Choroid plexus epithelial cell (primary cell): ENCODE measurements around the gene NAV3.

Source experiments
- DNase-seq: peaks from one replicate; pipeline ENCODE4 v3.0.0-alpha.2; 2010; ENCODE audit warnings: low read depth
- H3K4me3 ChIP-seq: 2 replicates; pipeline ENCODE4 v1.5.1; 2011; ENCODE audit warnings: low read depth, mild to moderate bottlenecking, control low read depth, low read length, moderate library complexity
- CTCF ChIP-seq: conservative IDR thresholded peaks from 2 replicates; pipeline ENCODE4 v1.5.1; 2011; ENCODE audit warnings: low read depth, mild to moderate bottlenecking, control low read depth, inconsistent platforms, low read length, moderate library complexity

The NAV3 gene

GRCh38 chr12:77968021-77968420, 137.3 kb downstream of the NAV3 start:
- DNase-seq = no peak
- TF ChIP-seq CTCF = no peak
- no peak overlapping the region for H3K4me3 ChIP-seq

GRCh38 chr12:77968571-77968970, 137.9 kb downstream of the NAV3 start:
- TF ChIP-seq CTCF = no peak
- no peak for DNase-seq
- H3K4me3 ChIP-seq = no peak overlapping the region

GRCh38 chr12:77973579-77973978, 142.9 kb downstream of the NAV3 start:
- DNase-seq = no peak
- no peak overlapping the region for H3K4me3 ChIP-seq
- TF ChIP-seq CTCF = no peak

GRCh38 chr12:77974645-77975044, 144.0 kb downstream of the NAV3 start:
- no peak for TF ChIP-seq CTCF
- DNase-seq = no peak
- no peak overlapping the region for H3K4me3 ChIP-seq

- DNase-seq = no peak
- no peak overlapping the region for H3K4me3 ChIP-seq
- no peak for TF ChIP-seq CTCF
Observed at GRCh38 chr12:77979597-77980250, 149.0 kb downstream of the NAV3 start.

GRCh38 chr12:77980782-77981181, 150.1 kb downstream of the NAV3 start:
- no peak overlapping the region for H3K4me3 ChIP-seq
- DNase-seq = no peak
- TF ChIP-seq CTCF = no peak

GRCh38 chr12:77983859-77984258, 153.2 kb downstream of the NAV3 start:
- DNase-seq = no peak
- no peak overlapping the region for H3K4me3 ChIP-seq
- no peak for TF ChIP-seq CTCF
